Measurements from ENCODE around the gene WWC2.
A peak's percentile ranks its signal among the peaks of the same experiment; 100 is the strongest.
"Not testable (repeated sequence)": the region's sequence is repeated elsewhere in the genome, so short reads cannot be mapped to it uniquely, and the experiment has no call there.

The WWC2 gene

GRCh38 chr4:183172881-183173280 is 73.8 kb downstream of the WWC2 start:
- DNase-seq (ENCODE audit: low read depth), result no peak

GRCh38 chr4:183173580-183174526 is 74.8 kb downstream of the WWC2 start:
- DNase-seq (ENCODE audit: low read depth), result no peak

- no peak for DNase-seq (ENCODE audit: low read depth)
Observed at GRCh38 chr4:183175631-183176232, 76.7 kb downstream of the WWC2 start.

GRCh38 chr4:183177001-183177400 is 77.9 kb downstream of the WWC2 start:
- no peak for DNase-seq (ENCODE audit: low read depth)

GRCh38 chr4:183178201-183178600 is 79.1 kb downstream of the WWC2 start:
- DNase-seq (ENCODE audit: low read depth), result no peak

- DNase-seq (ENCODE audit: low read depth), result no peak
Observed at GRCh38 chr4:183180096-183180495, 81.0 kb downstream of the WWC2 start.

GRCh38 chr4:183180621-183181020 is 81.6 kb downstream of the WWC2 start:
- no peak for DNase-seq (ENCODE audit: low read depth)

GRCh38 chr4:183181081-183181480 is 82.0 kb downstream of the WWC2 start:
- DNase-seq (ENCODE audit: low read depth), result no peak

- DNase-seq (ENCODE audit: low read depth), result peak; percentile 2
Observed at GRCh38 chr4:183182873-183183725, 84.0 kb downstream of the WWC2 start.

- DNase-seq (ENCODE audit: low read depth), result no peak
Observed at GRCh38 chr4:183183906-183184535, 85.0 kb downstream of the WWC2 start.

GRCh38 chr4:183185018-183185417 is 86.0 kb downstream of the WWC2 start:
- DNase-seq (ENCODE audit: low read depth), result no peak

- no peak for DNase-seq (ENCODE audit: low read depth)
Observed at GRCh38 chr4:183185559-183185958, 86.5 kb downstream of the WWC2 start.

- DNase-seq (ENCODE audit: low read depth), result no peak
Observed at GRCh38 chr4:183186813-183187212, 87.8 kb downstream of the WWC2 start.

- DNase-seq (ENCODE audit: low read depth), result no peak
Observed at GRCh38 chr4:183190900-183191527, 92.0 kb downstream of the WWC2 start.

- DNase-seq (ENCODE audit: low read depth), result no peak
Observed at GRCh38 chr4:183191630-183192029, 92.6 kb downstream of the WWC2 start.

- DNase-seq (ENCODE audit: low read depth), result no peak
Observed at GRCh38 chr4:183192571-183192970, 93.5 kb downstream of the WWC2 start.

- not testable (repeated sequence) for DNase-seq (ENCODE audit: low read depth)
Observed at GRCh38 chr4:183193730-183194338, 94.8 kb downstream of the WWC2 start.

GRCh38 chr4:183195534-183195933 is 96.5 kb downstream of the WWC2 start:
- no peak for DNase-seq (ENCODE audit: low read depth)

GRCh38 chr4:183197140-183197539 is 98.1 kb downstream of the WWC2 start:
- no peak for DNase-seq (ENCODE audit: low read depth)

GRCh38 chr4:183200453-183200852 is 101.4 kb downstream of the WWC2 start:
- DNase-seq (ENCODE audit: low read depth), result no peak

- DNase-seq (ENCODE audit: low read depth), result no peak
Observed at GRCh38 chr4:183201331-183201730, 102.3 kb downstream of the WWC2 start.

Measured in stimulated activated CD4-positive, alpha-beta T cell treated with anti-CD3 and anti-CD28 coated beads, Interleukin-2, amount 100 ng/mL, for 4 hours (primary cell).